Measurements from ENCODE around the gene CLSTN3.
A peak's percentile ranks its signal among the peaks of the same experiment; 100 is the strongest.

Gene CLSTN3

DNA sequence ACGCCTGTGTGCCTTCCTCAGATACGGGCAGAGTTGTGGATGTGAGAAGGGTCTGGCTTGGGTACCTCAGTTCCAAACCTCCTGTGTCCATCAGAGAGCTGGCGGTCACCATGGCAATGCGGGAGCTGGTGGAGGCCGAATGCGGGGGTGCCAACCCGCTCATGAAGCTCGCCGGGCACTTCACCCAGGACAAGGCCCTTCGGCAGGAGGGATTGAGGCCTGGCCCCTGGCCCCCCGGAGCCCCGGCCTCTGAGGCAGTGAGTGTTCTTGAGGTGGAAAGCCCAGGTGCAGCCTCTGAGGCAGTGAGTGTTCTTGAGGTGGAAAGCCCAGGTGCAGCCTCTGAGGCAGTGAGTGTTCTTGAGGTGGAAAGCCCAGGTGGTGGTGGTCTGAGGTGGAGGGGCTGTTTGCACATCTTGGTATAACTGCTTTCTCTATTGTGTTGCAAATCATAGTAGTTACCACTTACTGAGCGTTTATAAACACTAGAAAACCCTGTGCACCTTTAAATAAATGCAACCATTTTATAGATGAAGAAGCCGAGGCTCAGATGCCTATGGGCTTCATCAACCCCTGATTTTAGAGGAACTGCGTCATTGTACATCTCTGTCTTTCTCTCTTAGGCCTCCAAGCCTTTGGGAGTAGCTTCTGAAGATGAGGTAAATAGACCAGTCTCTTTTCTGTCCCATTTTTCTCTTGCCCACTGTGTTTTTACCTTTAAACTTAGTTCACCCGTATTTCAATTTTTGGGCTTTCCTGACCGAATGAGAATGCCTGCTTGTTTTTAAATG, 60.3 kb downstream of the CLSTN3 start:
- DNase-seq: peak; percentile 10

DNA sequence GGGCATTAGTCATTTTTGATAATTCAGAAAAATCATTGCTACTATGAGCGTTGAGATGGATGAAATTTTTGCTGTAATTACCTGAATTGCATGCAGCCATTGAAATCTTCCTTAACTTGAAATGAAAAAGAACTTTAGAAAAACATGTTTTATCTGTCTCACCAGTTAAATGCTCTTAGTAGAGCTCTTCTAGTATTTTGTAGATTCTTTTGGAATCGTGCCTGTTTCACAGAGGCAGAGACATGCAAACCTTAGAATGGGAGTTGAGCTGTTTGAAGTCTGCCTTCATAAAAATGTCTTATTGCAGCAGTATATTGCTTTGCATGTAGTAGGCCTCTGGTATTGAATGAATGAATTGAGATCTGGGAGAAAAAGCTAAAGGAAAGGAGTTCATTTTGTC, 63.5 kb downstream of the CLSTN3 start:
- DNase-seq: no peak

DNA sequence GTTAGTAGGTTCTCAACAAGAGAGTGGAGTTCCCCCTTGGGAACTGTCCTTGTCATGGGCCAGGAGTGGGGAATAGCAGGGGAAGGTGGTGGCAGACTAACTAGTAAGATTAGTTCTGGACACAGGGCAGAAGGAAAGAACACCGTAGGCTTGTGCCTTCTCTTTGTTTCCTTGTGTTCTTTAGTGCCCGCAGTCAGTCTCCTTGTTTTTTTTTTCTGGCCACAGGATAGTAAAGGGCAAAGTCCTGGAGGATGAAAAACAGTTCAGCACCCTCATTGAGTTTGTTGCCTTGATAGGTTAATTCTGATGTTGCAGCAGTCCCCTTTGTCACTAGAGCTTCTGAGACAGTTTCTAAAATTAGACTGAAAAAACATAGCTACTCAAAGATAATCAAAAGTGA, 67.7 kb downstream of the CLSTN3 start:
- no peak for DNase-seq

DNA sequence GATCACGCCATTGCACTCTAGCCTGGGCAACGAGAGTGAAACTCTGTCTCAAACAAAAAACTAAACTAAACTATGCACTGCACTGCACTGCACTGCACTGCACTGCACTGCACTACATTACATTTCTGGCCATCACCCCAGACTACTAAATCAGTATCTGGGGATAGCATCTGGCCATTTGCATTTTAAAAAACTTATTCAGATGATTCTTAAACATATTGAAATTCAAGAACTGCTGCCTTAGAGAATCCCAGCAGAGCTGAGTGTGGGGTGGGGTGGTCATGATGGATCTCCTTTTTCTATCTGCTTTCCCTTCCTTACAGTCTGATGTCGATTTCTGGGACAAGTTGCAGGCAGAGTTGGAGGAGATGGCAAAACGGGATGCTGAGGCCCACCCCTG, 72.9 kb downstream of the CLSTN3 start:
- no peak for DNase-seq

DNA sequence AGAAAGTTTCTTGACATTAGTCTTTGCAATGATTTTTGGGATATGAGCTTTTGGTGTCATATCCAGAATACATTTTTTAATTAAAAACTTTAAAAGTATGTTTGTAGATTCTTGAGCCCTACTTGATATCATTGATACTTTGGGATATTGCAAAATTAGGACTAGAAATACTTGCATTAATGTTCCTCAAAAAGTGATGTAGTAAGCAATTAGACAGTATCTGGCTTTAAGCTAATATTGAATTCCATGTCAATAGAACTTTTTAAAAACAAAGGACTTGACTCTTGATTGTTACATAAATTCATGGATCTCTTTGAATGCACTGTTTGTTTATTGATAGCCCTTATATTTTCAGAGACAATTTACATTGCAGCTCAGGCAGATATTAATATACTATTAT, 74.9 kb downstream of the CLSTN3 start:
- DNase-seq: no peak

DNA sequence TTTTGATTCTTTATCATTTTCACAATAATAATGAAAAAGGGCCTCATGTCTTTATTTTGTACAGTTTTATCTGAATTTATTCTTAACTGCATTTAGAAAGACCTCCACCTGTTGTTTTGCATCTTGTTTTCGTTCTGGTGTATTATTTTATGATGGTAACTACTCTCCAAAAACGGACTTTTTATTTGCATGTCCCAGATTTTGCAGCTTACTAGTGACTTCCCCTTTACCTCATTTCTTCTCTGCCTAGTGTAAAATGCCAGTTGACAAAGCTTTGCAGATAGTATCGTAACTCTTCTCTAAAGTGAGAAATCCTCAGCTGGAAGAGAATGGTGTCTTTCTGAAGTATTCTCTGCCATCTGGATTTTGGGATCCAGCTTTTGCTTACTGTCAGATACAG, 76.5 kb downstream of the CLSTN3 start:
- no peak for DNase-seq

DNA sequence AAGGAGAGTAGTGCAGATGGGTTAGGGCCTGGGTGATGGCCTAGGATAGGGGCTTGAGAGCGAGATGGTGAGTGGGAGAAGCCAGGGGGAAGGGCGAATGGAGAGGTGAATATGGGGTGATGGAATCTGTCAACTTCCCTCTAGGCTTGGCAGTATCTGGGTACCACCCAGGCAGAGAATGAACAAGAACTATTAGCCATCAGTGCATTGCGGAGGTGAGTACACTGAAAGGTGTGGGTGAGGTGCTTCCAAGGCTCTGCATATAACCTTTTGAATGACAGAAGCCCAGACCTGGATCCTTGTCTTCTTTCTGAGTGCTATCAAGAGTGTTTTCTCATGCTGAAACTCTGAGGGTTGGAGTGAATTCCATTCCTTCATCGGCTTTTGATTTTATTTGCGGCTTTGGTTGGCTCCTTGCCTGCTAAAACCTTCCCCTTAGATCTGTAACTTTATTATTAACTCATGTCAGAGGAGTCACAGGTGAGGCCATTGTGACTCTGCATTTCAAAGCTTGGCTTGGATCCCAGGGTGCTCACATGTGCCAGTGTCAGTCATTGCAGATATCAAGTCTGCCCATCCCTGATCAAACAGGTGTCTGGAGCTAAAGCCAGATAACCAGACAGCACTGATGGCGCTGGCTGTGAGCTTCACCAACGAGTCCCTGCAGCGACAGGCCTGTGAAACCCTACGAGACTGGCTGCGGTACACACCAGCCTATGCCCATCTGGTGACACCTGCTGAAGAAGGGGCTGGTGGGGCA, 77.9 kb downstream of the CLSTN3 start:
- no peak for DNase-seq
